ENCODE results near the gene CD40. TPM values are rescaled to one million over a fixed set of nuclear protein-coding genes. Genes with fewer than 3 reads are reported as not detected.

CD40 gene
- total RNA-seq, 1 experiment from 2014 or later, result 1.5 TPM

DNA sequence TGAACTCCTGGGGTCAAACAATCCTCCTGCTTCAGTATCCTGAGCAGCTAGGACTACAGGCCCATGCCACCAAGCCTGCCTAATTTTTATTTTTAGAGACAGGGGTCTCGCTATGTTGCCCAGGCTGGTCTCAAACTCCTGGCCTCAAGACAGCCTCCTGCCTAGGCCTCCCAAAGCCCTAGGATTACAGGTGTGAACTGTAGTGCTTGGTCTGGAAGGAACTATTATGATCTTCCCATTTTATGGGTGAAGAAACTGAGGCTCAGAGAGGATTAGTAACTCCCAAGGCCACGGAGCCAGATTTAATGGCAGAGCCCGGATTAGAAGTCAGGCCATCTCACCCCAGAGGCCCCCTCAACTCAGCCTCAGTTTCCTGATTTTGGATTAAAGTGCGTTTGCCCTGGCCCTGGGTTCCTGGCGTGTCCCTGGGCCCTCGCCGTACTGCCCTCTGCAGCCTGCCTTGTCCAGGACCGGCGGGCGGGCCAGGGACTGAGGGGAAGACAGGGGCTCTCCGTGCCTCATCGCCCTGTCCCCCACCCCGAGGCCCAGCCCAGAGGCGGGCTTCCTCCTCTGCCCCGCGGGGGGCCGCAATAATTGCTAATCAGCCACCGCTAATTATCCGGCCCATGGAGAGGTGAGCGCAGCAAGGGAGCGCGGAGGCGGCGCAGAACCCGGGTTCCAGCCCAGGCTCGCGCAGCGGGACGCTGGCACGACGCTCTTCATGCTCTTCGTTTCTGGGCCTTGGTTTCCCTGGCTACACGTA is 34.9 kb downstream of the CD40 start:
- TF ChIP-seq, protein P1, sequence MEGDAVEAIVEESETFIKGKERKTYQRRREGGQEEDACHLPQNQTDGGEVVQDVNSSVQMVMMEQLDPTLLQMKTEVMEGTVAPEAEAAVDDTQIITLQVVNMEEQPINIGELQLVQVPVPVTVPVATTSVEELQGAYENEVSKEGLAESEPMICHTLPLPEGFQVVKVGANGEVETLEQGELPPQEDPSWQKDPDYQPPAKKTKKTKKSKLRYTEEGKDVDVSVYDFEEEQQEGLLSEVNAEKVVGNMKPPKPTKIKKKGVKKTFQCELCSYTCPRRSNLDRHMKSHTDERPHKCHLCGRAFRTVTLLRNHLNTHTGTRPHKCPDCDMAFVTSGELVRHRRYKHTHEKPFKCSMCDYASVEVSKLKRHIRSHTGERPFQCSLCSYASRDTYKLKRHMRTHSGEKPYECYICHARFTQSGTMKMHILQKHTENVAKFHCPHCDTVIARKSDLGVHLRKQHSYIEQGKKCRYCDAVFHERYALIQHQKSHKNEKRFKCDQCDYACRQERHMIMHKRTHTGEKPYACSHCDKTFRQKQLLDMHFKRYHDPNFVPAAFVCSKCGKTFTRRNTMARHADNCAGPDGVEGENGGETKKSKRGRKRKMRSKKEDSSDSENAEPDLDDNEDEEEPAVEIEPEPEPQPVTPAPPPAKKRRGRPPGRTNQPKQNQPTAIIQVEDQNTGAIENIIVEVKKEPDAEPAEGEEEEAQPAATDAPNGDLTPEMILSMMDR (IDR thresholded peaks at IDR 0.05; ENCODE audit: unreplicated experiment), result no peak
- H3K4me1 Mint-ChIP-seq (ENCODE audit: insufficient read depth, unreplicated experiment), result no peaks in the 10 kb centered on the region
- no peak for DNase-seq (ENCODE audit: unreplicated experiment)
- ChIA-PET POLR2A (interaction anchor here (0.6 kb wide), 1 partner anchor 149 kb away, joined by 3 read pairs; no protein-coding TSS in a partner anchor), CTCF (interaction anchor here (0.6 to 1.4 kb wide), 3 partner anchors 16 to 228 kb away, joined by 3 to 4 read pairs (median 3); no protein-coding TSS in a partner anchor)
- H3K27ac Mint-ChIP-seq (ENCODE audit: low read depth, unreplicated experiment), result no peak overlapping the region
- no peak overlapping the region for H3K4me3 Mint-ChIP-seq (ENCODE audit: unreplicated experiment)
- intact Hi-C loops (cut with micrococcal nuclease), result no loop called here
- H3K9me3 Mint-ChIP-seq (ENCODE audit: unreplicated experiment), result no peaks in the 10 kb centered on the region
- H3K36me3 Mint-ChIP-seq (ENCODE audit: insufficient read depth, unreplicated experiment), result no peaks in the 10 kb centered on the region
- no TSS peak for BruUV-seq (replicated peaks)
- H3K27me3 Mint-ChIP-seq (ENCODE audit: insufficient read depth, unreplicated experiment), result peaks cover 18% of the 10 kb centered on the region

GRCh38 chr20:46154305-46154704 is 36.2 kb downstream of the CD40 start:
- TF ChIP-seq, protein P1 (IDR thresholded peaks at IDR 0.05; ENCODE audit: unreplicated experiment), result no peak
- BruUV-seq (replicated peaks), result no TSS peak
- Mint-ChIP-seq H3K4me3 (ENCODE audit: unreplicated experiment) (no peak overlapping the region), H3K27me3 (ENCODE audit: insufficient read depth, unreplicated experiment) (peaks cover 19% of the 10 kb centered on the region), H3K9me3 (ENCODE audit: unreplicated experiment) (no peaks in the 10 kb centered on the region), H3K27ac (ENCODE audit: low read depth, unreplicated experiment) (no peak overlapping the region), H3K36me3 (ENCODE audit: insufficient read depth, unreplicated experiment) (no peaks in the 10 kb centered on the region), H3K4me1 (ENCODE audit: insufficient read depth, unreplicated experiment) (no peaks in the 10 kb centered on the region)
- intact Hi-C loops (cut with micrococcal nuclease), result no loop called here
- no peak for DNase-seq (ENCODE audit: unreplicated experiment)
- POLR2A ChIA-PET, result no interaction called here
- CTCF ChIA-PET, result interaction anchor here (0.7 to 1.1 kb wide), 2 partner anchors 166 to 298 kb away, joined by 3 read pairs; no protein-coding TSS in a partner anchor

- intact Hi-C loops (cut with micrococcal nuclease), result no loop called here
- no TSS peak for BruUV-seq (replicated peaks)
- Mint-ChIP-seq H3K9me3 (ENCODE audit: unreplicated experiment) (no peaks in the 10 kb centered on the region), H3K27ac (ENCODE audit: low read depth, unreplicated experiment) (no peak overlapping the region), H3K36me3 (ENCODE audit: insufficient read depth, unreplicated experiment) (no peaks in the 10 kb centered on the region), H3K4me3 (ENCODE audit: unreplicated experiment) (no peak overlapping the region), H3K4me1 (ENCODE audit: insufficient read depth, unreplicated experiment) (no peaks in the 10 kb centered on the region), H3K27me3 (ENCODE audit: insufficient read depth, unreplicated experiment) (peaks cover 24% of the 10 kb centered on the region)
- TF ChIP-seq, protein P1 (IDR thresholded peaks at IDR 0.05; ENCODE audit: unreplicated experiment), result no peak
- POLR2A ChIA-PET, result interaction anchor here (0.7 kb wide), 1 partner anchor 52 kb away, joined by 3 read pairs; no protein-coding TSS in a partner anchor
- no peak for DNase-seq (ENCODE audit: unreplicated experiment)
- CTCF ChIA-PET, result interaction anchor here (0.7 to 1.7 kb wide), 2 partner anchors 22 to 297 kb away, joined by 3 to 7 read pairs; no protein-coding TSS in a partner anchor
Measured at GRCh38 chr20:46154796-46155195, 36.7 kb downstream of the CD40 start.

DNA sequence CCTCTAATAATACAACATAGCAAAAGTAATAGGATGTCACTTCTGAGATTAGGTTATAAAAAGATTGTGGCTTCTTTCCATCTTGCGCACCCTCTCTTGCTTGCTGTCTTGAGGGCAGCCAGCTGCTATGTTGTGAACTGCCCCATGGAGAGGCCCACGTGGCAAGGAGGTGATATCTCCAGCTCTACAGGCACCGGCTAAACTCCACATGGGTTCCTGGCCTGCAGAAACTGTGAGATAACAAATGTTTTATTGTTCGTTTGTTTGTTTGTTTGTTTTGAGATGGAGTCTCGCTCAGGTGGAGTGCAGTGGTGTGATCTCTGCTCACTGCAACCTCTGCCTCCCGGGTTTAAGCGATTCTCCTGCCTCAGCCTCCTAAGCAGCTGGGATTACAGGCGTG is 38.0 kb downstream of the CD40 start:
- CTCF ChIA-PET, result interaction anchor here (0.6 to 1.7 kb wide), 3 partner anchors 10 to 193 kb away, joined by 6 to 7 read pairs (median 7); no protein-coding TSS in a partner anchor
- DNase-seq (ENCODE audit: unreplicated experiment), result no peak
- H3K4me1 Mint-ChIP-seq (ENCODE audit: insufficient read depth, unreplicated experiment), result no peaks in the 10 kb centered on the region
- no peak overlapping the region for H3K4me3 Mint-ChIP-seq (ENCODE audit: unreplicated experiment)
- POLR2A ChIA-PET, result no interaction called here
- TF ChIP-seq, protein P1 (IDR thresholded peaks at IDR 0.05; ENCODE audit: unreplicated experiment), result no peak
- no TSS peak for BruUV-seq (replicated peaks)
- no peak overlapping the region for H3K27ac Mint-ChIP-seq (ENCODE audit: low read depth, unreplicated experiment)
- H3K27me3 Mint-ChIP-seq (ENCODE audit: insufficient read depth, unreplicated experiment), result peaks cover 36% of the 10 kb centered on the region
- intact Hi-C loops (cut with micrococcal nuclease), result no loop called here
- H3K36me3 Mint-ChIP-seq (ENCODE audit: insufficient read depth, unreplicated experiment), result no peaks in the 10 kb centered on the region
- no peaks in the 10 kb centered on the region for H3K9me3 Mint-ChIP-seq (ENCODE audit: unreplicated experiment)

All from MCF 10A (cell line).